Epithelial cell of proximal tubule (primary cell): ENCODE measurements around the gene PTPRN2. TPM values are rescaled to one million over a fixed set of nuclear protein-coding genes. Genes with fewer than 3 reads are reported as not detected.

ENCODE experiments used
- DNase-seq: peaks from one replicate; pipeline ENCODE4 v3.0.0-alpha.2; 2011; ENCODE audit warnings: low read depth
- H3K4me3 ChIP-seq: 2 replicates; pipeline ENCODE4 v1.5.1; 2011; ENCODE audit warnings: low read depth, mild to moderate bottlenecking, low read length
- total RNA-seq: library from RNA; depleted of rRNA; stranded (reverse); fragments of >200 nt; gene quantifications from 2 replicates; pipeline ENCODE4 v1.2.3, GENCODE V29; 2015
- TF ChIP-seq, protein P1 (sequence below): conservative IDR thresholded peaks from 2 replicates; pipeline ENCODE4 v1.5.1; 2012; ENCODE audit warnings: low read depth, mild to moderate bottlenecking, low read length

The PTPRN2 gene
- total RNA-seq, 1 donor from 2014 or later = 2.8 TPM

DNA sequence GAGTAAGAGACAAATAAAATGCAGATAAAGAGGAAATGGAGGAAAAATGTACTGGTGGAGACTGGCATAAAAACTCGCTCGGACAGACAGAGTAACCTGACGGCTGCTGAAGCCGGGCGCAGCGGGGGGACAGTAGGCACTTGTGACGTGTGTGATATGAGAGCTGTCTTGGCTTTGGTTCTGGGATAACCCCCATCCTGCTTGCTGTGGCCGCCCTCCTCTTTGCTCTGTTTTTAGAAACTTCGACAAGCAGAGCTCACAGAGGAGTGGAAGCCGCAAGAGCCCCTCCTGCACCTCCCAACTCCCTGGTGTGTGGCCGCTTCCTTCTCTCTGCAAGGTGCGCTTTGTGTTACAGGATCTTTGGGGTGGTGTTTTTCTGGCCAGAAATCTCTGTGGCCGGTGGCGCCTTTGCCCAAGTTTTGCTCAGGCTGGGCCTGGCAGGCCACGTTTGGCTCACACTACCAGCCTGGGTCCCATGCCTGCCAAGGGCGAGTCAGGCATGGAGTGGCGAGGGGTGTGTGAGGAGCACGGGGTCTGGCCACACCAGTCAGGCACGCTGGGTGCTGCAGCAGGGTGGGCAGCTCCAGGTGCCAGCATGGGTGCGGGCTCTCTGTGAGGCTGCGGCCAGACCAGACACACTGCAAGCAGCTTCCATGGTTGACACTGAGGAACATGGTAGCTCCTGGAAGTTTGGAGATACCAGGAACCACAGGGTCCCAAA is 982.8 kb downstream of the PTPRN2 start:
- H3K4me3 ChIP-seq = no peak overlapping the region
- TF ChIP-seq, protein P1, sequence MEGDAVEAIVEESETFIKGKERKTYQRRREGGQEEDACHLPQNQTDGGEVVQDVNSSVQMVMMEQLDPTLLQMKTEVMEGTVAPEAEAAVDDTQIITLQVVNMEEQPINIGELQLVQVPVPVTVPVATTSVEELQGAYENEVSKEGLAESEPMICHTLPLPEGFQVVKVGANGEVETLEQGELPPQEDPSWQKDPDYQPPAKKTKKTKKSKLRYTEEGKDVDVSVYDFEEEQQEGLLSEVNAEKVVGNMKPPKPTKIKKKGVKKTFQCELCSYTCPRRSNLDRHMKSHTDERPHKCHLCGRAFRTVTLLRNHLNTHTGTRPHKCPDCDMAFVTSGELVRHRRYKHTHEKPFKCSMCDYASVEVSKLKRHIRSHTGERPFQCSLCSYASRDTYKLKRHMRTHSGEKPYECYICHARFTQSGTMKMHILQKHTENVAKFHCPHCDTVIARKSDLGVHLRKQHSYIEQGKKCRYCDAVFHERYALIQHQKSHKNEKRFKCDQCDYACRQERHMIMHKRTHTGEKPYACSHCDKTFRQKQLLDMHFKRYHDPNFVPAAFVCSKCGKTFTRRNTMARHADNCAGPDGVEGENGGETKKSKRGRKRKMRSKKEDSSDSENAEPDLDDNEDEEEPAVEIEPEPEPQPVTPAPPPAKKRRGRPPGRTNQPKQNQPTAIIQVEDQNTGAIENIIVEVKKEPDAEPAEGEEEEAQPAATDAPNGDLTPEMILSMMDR = no peak
- no peak for DNase-seq

DNA sequence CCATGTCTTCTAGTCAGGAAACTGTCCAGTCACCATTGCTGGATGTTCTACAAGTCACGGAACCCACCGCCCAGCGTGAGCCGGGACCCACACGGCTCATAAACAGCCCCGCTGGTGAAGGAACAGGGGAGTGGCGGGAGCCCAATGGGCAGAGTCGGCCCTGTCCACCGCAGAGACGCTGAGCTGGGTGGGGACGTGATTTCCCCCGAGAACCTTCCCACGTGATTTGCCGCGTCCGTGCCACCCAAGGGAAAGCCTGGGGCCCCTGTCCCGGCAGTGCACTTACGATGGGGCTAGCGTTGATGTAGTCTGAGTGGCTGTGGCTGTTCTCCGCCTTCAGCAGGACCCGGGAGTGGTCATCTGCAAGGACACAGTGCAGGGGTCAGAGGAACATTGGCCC is 983.9 kb downstream of the PTPRN2 start:
- TF ChIP-seq, protein P1 = no peak
- no peak overlapping the region for H3K4me3 ChIP-seq
- no peak for DNase-seq

DNA sequence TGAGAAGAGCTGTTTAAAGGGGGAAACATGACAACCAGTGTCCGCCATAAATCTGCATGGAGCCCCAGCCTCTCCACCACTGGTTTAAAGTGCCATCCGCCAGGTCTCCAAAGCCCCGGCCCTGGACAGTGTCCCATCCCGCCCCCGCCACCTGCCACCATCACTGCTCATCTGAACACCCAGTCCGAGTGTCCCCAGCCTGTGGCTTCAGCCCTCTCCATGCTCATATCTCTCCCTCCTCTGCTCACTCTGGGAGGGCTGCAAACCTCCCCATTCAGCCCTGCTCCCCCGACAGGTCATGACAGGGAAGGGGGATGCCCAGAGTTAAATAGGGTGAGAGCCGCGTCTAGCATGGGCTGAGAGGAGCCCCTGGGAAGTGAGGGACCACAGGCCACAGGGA is 984.6 kb downstream of the PTPRN2 start:
- TF ChIP-seq, protein P1 = no peak
- DNase-seq = no peak
- H3K4me3 ChIP-seq = no peak overlapping the region

DNA sequence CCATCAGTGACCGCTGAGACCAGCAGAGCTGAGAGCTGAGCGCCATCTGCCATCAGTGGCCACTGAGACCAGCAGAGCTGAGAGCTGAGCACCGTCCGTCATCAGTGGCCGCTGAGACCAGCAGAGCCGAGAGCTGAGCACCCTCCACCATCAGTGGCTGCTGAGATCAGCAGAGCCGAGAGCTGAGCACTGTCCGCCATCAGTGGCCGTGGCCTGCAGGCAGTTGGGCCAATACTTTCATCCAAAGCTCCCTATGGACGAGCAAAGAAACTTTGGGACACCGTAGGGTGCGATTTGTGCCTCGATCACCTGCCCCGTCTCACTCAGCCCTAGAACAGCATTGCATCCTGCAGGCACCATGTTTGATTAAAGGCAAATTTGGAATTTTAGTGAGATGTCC is 985.0 kb downstream of the PTPRN2 start:
- TF ChIP-seq, protein P1 = no peak
- no peak overlapping the region for H3K4me3 ChIP-seq
- DNase-seq = no peak

DNA sequence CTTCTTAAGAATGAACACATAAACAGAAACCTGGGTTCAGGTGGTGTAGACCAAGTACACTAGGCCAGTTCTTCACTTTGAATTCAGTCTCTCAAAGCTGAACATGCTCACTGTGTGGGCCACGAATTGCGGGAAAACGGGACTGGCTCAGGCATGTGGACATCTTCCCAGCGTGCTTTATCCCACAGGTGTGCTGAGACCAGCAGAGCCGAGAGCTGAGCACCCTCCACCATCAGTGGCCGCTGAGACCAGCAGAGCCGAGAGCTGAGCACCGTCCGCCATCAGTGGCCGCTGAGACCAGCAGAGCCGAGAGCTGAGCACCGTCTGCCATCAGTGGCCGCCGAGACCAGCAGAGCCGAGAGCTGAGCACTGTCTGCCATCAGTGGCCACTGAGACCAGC is 985.5 kb downstream of the PTPRN2 start:
- DNase-seq = no peak
- H3K4me3 ChIP-seq = no peak overlapping the region
- TF ChIP-seq, protein P1 = no peak

DNA sequence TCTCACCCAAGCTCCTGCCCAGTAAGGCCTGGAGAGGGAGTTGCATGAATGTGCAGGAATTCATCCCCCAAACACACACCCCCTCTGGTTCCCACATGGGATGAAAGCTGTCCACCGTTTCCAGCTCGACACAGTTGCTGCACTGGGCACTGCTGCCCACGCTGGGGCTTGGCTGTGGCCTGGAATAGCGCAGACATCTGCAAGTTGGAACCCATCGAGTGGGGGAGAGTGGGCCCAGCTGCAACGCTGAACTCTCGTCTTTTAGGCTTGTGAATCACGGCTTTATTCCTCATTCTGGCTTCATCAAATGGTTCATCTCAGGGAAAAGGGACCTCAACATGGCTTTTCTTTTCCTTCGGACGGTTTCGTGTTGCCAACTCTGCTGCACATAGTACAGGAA is 986.1 kb downstream of the PTPRN2 start:
- no peak for DNase-seq
- H3K4me3 ChIP-seq = no peak overlapping the region
- TF ChIP-seq, protein P1 = no peak

DNA sequence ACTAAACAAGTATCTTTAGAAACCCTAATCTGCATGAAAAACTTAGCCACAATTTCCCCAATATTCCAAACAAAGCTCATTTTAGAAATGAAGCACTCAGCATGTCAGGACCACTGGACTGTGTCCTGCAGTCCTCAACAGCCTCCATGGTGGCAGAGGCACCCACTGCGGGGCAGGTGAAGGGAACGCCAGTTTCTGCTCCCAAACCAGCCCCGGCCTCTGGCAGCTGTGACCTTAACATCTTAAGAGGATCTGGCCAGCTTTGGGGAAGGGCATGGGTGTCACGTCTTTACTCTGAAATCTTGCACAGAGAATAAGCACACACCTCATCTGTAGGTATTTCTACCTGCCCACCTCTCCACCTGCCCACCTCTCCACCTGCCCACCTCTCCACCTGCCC is 988.1 kb downstream of the PTPRN2 start:
- TF ChIP-seq, protein P1 = no peak
- no peak for DNase-seq
- H3K4me3 ChIP-seq = no peak overlapping the region
